ENCODE measurements around the gene PARD3. TPM values are rescaled to one million over a fixed set of nuclear protein-coding genes. Genes with fewer than 3 reads are reported as not detected.

The PARD3 gene
- polyA plus RNA-seq, 5 donors = 38.0 to 53.5 (median 46.6) TPM

DNA sequence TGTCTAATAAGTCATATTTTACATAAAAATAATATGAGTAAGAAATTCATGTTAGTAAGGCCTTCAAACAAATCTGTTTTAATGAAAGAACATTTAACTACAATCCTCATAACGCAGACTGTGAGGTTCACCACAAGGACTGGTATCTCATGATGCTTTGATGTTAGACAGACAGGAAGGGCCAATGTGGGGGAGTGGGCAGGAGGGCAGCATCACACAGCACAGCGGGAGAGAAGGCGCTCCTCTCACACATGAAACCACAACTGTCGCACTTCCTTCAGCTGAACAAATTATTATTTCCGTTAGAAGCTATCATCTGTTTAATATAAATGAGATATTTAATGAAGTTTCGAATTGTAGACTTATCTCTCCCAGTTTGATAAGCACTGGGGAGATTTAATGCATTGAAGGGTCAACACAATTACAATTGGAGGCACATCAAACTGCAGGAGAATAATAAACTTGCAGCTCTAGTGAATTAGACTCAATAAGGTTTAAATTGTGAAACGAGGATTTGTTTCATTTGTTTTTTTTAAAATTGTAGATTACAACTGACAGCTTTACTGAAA lies 466.1 kb downstream of the PARD3 start:
- no peak for DNase-seq

DNA sequence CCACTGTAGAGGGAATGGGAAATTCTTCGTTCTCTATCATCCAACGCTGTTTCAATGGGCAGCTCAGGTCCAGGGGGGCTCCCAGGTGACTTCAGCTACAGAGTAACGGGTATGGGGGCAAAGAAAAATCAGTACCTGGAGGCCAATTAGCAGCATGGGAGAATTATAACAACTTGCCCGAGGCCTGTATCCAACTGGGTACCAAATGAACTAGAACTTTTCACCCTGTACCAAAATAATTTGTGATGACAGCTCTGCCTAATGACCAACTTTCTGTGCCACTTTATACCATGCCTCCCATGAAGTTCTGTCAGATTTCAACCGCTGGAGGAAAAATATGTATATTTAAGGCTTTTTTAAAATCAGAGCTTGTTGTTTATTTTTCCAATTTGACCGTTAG lies 467.1 kb downstream of the PARD3 start:
- DNase-seq = no peak

DNA sequence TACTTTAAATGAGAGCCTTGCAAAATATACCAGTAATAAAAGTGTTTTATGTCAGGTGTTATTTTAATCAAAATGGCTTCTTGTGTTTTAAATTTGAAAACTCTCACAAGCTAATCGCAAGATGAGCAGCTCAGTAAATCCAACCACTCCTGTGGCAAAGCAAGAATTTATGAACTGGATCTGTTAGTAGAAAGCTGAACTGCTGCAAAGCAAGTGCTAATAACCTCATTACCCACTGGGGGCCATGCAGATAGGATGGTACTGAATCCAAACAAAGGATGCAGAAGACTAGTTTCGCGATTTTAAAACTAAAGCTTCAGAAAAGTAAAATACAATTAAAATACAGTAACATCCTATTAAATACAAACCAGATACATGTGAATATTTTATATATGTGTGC lies 468.0 kb downstream of the PARD3 start:
- no peak for DNase-seq

GRCh38 chr10:34346516-34347100 lies 468.5 kb downstream of the PARD3 start:
- DNase-seq = peak in 1 of 2 donors; percentile 21

GRCh38 chr10:34345383-34345782 lies 469.7 kb downstream of the PARD3 start:
- no peak for DNase-seq

GRCh38 chr10:34343764-34344163 lies 471.3 kb downstream of the PARD3 start:
- no peak for DNase-seq

DNA sequence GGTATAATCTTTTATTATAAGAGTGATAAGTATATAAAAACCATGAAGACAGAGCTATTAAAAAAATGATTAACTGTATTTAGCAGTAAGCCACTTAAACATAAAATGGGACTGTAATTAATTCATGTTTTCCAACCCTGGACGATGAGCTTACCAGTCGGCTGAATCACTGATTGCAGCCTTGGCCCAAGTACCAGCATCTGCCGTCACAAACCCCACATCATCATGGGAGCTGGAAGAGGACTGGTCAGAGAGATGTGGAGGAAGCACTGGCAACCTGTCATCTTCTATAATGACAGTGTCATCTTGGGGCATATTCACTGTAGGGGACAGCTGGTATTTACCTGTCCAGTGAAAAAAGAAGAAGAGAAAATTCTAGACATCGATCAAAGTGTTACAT lies 473.6 kb downstream of the PARD3 start:
- DNase-seq = no peak

- DNase-seq = no peak
These were observed 474.2 kb downstream of the PARD3 start for GRCh38 chr10:34340934-34341333.

- no peak for DNase-seq
These were observed 475.1 kb downstream of the PARD3 start for GRCh38 chr10:34339816-34340553.

GRCh38 chr10:34337917-34338316 lies 477.2 kb downstream of the PARD3 start:
- no peak for DNase-seq

- no peak for DNase-seq
These were observed 479.0 kb downstream of the PARD3 start for GRCh38 chr10:34335960-34336690.

DNA sequence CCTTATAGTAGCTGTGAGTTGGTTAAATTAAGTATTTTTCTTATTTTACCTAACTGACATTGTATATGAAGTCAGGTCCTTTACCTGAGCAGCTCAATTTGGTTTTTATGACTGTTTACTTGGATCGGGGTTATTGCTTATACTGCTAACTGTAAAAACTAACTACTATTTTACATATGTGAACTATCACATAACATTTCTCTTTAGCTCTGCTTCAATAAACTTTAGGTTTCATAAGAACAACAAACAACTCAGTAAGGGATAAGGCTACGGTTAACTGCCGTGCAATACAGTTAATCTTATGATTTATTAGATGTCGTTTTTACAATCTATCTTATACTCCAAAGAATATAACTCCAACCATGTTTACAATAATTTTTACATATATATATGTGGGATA lies 480.2 kb downstream of the PARD3 start:
- DNase-seq = no peak

DNA sequence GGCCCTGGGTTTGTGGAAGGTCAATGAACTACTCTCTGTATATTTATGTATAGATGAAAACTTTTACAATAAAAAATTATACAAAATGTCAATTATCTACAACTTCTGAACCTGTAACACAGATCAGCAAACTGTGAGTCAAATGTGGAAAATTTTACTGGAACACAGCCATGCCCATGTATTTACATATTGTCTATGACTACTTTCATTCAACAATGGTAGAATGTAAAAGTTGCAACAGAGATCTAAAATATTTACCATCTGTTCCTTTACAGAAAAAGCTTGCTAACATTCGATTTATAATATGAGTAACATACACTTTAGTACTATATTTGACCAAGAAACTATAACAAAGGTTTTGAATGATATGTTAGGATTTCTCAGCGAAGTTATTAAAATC lies 481.6 kb downstream of the PARD3 start:
- DNase-seq = no peak

DNA sequence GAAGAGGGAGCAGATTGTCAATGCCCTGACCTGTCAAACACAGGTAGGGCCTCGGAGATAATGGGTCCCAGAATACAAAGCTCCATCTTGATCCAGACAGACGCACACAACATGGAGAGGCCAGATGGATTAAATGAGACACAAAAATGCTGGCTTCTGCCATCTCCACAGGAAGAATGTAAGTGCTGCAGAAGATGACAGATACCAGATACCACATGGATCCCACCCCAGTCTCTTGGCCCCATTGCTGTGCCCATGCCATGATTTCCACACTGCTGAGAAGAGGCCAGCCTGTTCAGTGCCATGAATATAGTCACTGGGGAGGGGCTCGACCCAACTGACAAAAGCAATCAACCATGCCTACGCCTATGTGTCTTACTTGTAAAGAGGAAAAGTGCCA lies 487.9 kb downstream of the PARD3 start:
- DNase-seq = no peak

DNA sequence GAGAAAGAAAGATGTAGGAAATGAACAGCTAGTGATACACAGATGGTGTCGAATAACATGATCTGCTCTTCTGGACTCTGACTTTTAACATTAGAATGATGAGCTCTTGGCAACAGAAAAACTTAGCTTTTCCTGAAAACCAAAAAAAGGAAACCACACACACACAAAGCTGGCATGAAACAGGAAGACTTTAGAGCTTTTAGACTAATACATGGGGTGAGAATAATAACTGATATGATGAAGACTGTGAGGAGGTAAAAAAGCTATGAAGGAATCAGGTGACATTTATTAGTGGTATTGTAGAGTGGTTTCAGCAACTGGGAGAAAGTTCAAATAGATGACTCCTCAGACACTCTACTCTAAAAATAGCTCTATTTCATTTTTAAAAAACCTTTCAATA lies 491.9 kb downstream of the PARD3 start:
- no peak for DNase-seq

GRCh38 chr10:34320265-34320664 lies 494.8 kb downstream of the PARD3 start:
- DNase-seq = peak; percentile 40 to 44

- peak; percentile 90 to 91 for DNase-seq
These were observed 495.8 kb downstream of the PARD3 start for GRCh38 chr10:34319197-34319846.

DNA sequence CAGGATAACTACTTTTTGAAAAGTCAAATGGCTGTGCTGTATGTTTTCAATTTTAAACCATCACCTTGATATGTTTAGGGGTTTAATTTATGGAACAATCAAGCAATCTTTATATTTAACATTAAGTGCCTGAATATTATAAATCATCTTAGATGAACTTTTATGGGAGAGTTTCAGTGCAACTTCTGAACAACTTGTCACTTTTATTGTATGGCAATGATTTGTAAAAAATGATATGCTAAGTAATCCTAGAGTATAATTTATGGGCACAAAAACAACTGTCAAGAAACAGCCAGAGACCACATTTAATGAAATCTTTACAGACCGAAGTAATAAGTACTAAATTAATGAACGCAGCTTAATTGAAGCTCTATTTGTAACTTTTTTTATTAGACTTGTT lies 498.9 kb downstream of the PARD3 start:
- DNase-seq = no peak

GRCh38 chr10:34314457-34314856 lies 500.6 kb downstream of the PARD3 start:
- DNase-seq = no peak

DNA sequence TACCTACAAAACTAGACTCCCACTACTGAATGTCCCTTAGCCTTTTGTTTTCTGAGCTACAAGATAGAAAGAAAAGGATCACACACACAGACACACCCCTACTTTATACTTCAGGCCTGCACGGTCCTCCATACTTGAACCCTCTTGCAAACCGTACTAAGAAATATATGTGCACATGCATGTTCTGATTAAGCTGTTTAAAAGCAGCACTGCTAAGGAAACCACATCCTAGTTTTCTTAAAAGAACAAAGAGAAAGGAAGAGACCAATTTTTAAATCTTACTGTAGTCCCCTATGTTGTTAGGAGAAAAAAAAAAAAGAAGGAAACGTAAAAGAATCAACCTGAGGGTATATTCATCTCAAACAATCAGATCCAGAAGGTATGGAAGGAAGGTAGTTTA lies 501.2 kb downstream of the PARD3 start:
- DNase-seq = no peak

GRCh38 chr10:34313353-34313752 lies 501.7 kb downstream of the PARD3 start:
- no peak for DNase-seq

GRCh38 chr10:34311679-34312078 lies 503.4 kb downstream of the PARD3 start:
- DNase-seq = no peak
